K562 (cell line): ENCODE measurements around the gene MYLIP. TPM values are rescaled to one million over a fixed set of nuclear protein-coding genes. Genes with fewer than 3 reads are reported as not detected.

Source experiments
- AFF1 ChIP-seq, 2 experiments: fragments of 450-650 bp; IDR thresholded peaks; 2 replicates each; pipeline ENCODE4 v1.6.1; 2018; ENCODE audit warnings: mild to moderate bottlenecking in 2 of 2, low read depth in 1 of 2; ENCODE audit not compliant: partially characterized antibody in 2 of 2
- CSDE1 ChIP-seq, 2 experiments: fragments of 450-650 bp; IDR thresholded peaks; 2 replicates each; pipeline ENCODE4 v1.6.1; 2016; ENCODE audit warnings: mild to moderate bottlenecking in 1 of 2
- ETV6 ChIP-seq, 3 experiments: fragments of 150-350 bp in 1 of 3; sonication (generic) in 1 of 3; formaldehyde crosslinking in 1 of 3; IDR thresholded peaks; 2 replicates each; pipeline versions ENCODE4 v1.6.1 to v1.8.0; 2014 to 2022; ENCODE audit warnings: borderline replicate concordance in 2 of 3, low read depth in 2 of 3, antibody characterized with exemption in 1 of 3, low read length in 1 of 3, mild to moderate bottlenecking in 1 of 3, missing genetic modification reagents in 1 of 3
- FOXK1 ChIP-seq: sonication (generic); formaldehyde crosslinking; IDR thresholded peaks from 2 replicates; pipeline ENCODE4 v1.8.0; 2022; ENCODE audit warnings: missing genetic modification reagents, mild to moderate bottlenecking, borderline replicate concordance
- FOXM1 ChIP-seq, 2 experiments: fragments of 450-650 bp in 1 of 2; sonication (generic) in 1 of 2; formaldehyde crosslinking in 1 of 2; IDR thresholded peaks; 2 replicates each; pipeline versions ENCODE4 v1.6.1 to v1.9.0; 2017 to 2022; ENCODE audit warnings: low read depth in 2 of 2, mild to moderate bottlenecking in 2 of 2, missing genetic modification reagents in 1 of 2, moderate library complexity in 1 of 2
- MEF2D ChIP-seq: conservative IDR thresholded peaks from 2 replicates; pipeline ENCODE4 v1.6.1; 2016; ENCODE audit warnings: low read depth, missing genetic modification characterization, missing compliant biosample characterization
- MIER1 ChIP-seq: fragments of 450-650 bp; IDR thresholded peaks from 2 replicates; pipeline ENCODE4 v1.6.1; 2016; ENCODE audit warnings: antibody characterized with exemption, mild to moderate bottlenecking, low read depth
- NCOR1 ChIP-seq: fragments of 450-650 bp; IDR thresholded peaks from 2 replicates; pipeline ENCODE4 v1.6.1; 2016; ENCODE audit warnings: mild to moderate bottlenecking, moderate library complexity
- NONO ChIP-seq, 2 experiments: fragments of 200-400 bp in 1 of 2; fragments of 450-650 bp in 1 of 2; formaldehyde crosslinking in 1 of 2; IDR thresholded peaks; 2 replicates each; pipeline ENCODE4 v1.6.1; 2017; ENCODE audit warnings: low read depth in 2 of 2, mild to moderate bottlenecking in 2 of 2, moderate library complexity in 2 of 2, low read length in 1 of 2
- POLR2AphosphoS2 ChIP-seq: IDR thresholded peaks from 2 replicates; pipeline ENCODE4 v1.6.1; 2012; ENCODE audit warnings: low read length, improper control_type of control experiment
- SMARCE1 ChIP-seq: fragments of 450-650 bp; IDR thresholded peaks from 2 replicates; pipeline ENCODE4 v1.7.1; 2016; ENCODE audit warnings: mild to moderate bottlenecking
- TOE1 ChIP-seq, 2 experiments: fragments of 450-650 bp in 1 of 2; sonication (generic) in 1 of 2; formaldehyde crosslinking in 1 of 2; IDR thresholded peaks; 2 replicates each; pipeline versions ENCODE4 v1.7.1 to v1.8.0; 2016 to 2022; ENCODE audit warnings: borderline replicate concordance in 2 of 2, mild to moderate bottlenecking in 2 of 2, antibody characterized with exemption in 1 of 2, inconsistent platforms in 1 of 2, low read depth in 1 of 2, missing genetic modification reagents in 1 of 2, moderate library complexity in 1 of 2
- ZKSCAN3 ChIP-seq: fragments of 250-450 bp; sonication (Bioruptor Pico); IDR thresholded peaks from 2 replicates; pipeline ENCODE4 v1.4.0; 2020
- ZNF318 ChIP-seq, 2 experiments: fragments of 450-650 bp; IDR thresholded peaks; 2 replicates each; pipeline ENCODE4 v1.6.1; 2016; ENCODE audit warnings: mild to moderate bottlenecking in 2 of 2, borderline replicate concordance in 1 of 2, low read depth in 1 of 2, moderate library complexity in 1 of 2
- ZNF445 ChIP-seq: fragments of 250-450 bp; sonication (Bioruptor Pico); IDR thresholded peaks from 2 replicates; pipeline ENCODE4 v1.4.0; 2020; ENCODE audit warnings: low read depth, mild to moderate bottlenecking, moderate library complexity
- polyA plus RNA-seq, 8 experiments: library from polyadenylated mRNA; depleted of rRNA in 4 of 8; stranded (reverse) in 5 of 8; unstranded in 3 of 8; fragments of >200 nt; fragmentation: Nextera tagmentation in 2 of 8; fragmentation: Illumina TruSeq in 1 of 8; extraction: Ambion mirVana in 2 of 8; extraction: Trizol in 1 of 8; gene quantifications; 2 replicates each; pipeline versions ENCODE4 v1.2.1 to v1.2.3, GENCODE V29; 2011 to 2014; ENCODE audit warnings: inconsistent platforms in 1 of 8, missing spikeins in 1 of 8
- total RNA-seq, 7 experiments: library from RNA; depleted of rRNA in 6 of 7; stranded (reverse); fragments of >200 nt in 6 of 7; fragmentation: Illumina TruSeq in 2 of 7; extraction: Trizol in 2 of 7; gene quantifications; 2 replicates each; pipeline versions ENCODE4 v1.2.1 to v1.2.3, GENCODE V29; 2011 to 2021; ENCODE audit warnings: low replicate concordance in 1 of 7

MYLIP gene
- total and polyA plus RNA-seq, 9 of the 15 experiments (the other 6 are each of a cell fraction or from before 2014, with no cell fraction given), result 10.8 to 43.5 (median 31.5) TPM

- TF ChIP-seq AFF1 (IDR thresholded peaks at IDR 0.05; ENCODE audit: low read depth in 1 of 2, partially characterized antibody in 2 of 2) (no peak), ZNF318 (IDR thresholded peaks at IDR 0.05; ENCODE audit: borderline replicate concordance in 1 of 2, low read depth in 1 of 2) (no peak), MEF2D (tag) (no peak), MIER1 (no peak), POLR2AphosphoS2 (no peak), ETV6 (IDR thresholded peaks at IDR 0.05; ENCODE audit: borderline replicate concordance in 1 of 2, low read depth in 2 of 2, low read length in 1 of 2) (no peak), ETV6 (CRISPR knock-in tag; IDR thresholded peaks at IDR 0.05; ENCODE audit: borderline replicate concordance) (no peak), CSDE1 (IDR thresholded peaks at IDR 0.05) (no peak), TOE1 (IDR thresholded peaks at IDR 0.05; ENCODE audit: borderline replicate concordance) (no peak), TOE1 (CRISPR knock-in tag; IDR thresholded peaks at IDR 0.05; ENCODE audit: borderline replicate concordance, low read depth) (no peak), ZNF445 (no peak), NCOR1 (peak; percentile 59), NONO (IDR thresholded peaks at IDR 0.05; ENCODE audit: low read depth in 2 of 2, low read length in 1 of 2) (no peak), FOXK1 (CRISPR knock-in tag) (no peak), FOXM1 (IDR thresholded peaks at IDR 0.05; ENCODE audit: low read depth) (peak; percentile 61), FOXM1 (CRISPR knock-in tag; IDR thresholded peaks at IDR 0.05; ENCODE audit: low read depth) (no peak), SMARCE1 (peak; percentile 71), ZKSCAN3 (CRISPR knock-in tag) (no peak)
Measured at GRCh38 chr6:16168858-16169257, 40.0 kb downstream of the MYLIP start (continued).
